Loucy (cell line): Measurements from ENCODE around the gene CRACDL.

ENCODE experiments used
- EZH2phosphoT487 ChIP-seq: fragments of 200-600 bp; IDR thresholded peaks from 2 replicates; pipeline ENCODE4 v1.6.1; 2018; ENCODE audit warnings: antibody characterized with exemption, mild to moderate bottlenecking, moderate library complexity, borderline replicate concordance
- TF ChIP-seq, protein P1 (sequence below): fragments of 200-600 bp; sonication (generic); conservative IDR thresholded peaks from 2 replicates; pipeline ENCODE4 v1.5.1; 2014; ENCODE audit warnings: mild to moderate bottlenecking, antibody characterized with exemption, low read length

DNA sequence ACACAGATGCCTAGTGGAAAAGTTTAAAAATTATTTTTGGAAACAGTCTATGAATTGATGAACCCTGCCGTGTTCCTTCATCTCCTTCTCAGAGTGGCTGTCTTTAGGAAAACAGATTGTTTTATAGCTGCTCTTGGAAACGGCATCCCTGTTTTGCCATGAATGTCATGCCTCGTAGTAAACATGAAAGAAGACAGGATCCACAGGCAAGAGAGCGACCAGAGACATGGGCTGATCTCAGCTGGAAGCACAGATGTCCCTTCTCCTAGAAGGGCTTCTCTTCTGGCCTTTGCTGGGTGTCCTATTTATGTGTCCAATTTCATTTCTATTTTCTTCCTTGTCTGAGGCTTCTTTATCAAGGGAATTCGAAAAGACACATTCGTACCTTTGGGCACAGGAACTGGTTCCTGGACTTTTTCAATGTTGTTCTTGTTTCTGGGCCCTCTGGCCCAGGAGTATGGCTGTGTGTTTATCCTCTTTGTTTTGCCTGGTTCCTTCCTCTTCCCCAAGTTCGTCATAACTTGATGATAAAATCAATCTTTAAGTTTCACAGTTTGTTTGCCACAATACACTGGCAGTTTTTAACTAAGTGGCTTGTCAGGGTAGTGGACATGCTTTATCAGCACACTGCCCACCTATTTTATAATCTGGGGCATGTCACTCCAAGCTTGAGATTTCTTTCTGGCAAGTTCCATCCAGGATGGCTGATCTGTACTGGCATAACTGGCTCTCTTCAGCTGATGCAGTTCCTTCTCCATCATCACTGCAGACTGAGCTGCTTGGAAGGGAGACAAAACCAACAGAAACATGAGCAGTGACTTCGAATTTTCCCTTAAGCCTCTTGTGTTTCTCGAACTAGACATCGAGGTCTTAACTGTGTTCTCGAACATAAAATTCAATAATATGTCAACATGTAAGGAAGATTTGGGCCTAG is 141.9 kb downstream of the CRACDL start:
- TF ChIP-seq, protein P1, sequence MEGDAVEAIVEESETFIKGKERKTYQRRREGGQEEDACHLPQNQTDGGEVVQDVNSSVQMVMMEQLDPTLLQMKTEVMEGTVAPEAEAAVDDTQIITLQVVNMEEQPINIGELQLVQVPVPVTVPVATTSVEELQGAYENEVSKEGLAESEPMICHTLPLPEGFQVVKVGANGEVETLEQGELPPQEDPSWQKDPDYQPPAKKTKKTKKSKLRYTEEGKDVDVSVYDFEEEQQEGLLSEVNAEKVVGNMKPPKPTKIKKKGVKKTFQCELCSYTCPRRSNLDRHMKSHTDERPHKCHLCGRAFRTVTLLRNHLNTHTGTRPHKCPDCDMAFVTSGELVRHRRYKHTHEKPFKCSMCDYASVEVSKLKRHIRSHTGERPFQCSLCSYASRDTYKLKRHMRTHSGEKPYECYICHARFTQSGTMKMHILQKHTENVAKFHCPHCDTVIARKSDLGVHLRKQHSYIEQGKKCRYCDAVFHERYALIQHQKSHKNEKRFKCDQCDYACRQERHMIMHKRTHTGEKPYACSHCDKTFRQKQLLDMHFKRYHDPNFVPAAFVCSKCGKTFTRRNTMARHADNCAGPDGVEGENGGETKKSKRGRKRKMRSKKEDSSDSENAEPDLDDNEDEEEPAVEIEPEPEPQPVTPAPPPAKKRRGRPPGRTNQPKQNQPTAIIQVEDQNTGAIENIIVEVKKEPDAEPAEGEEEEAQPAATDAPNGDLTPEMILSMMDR = no peak
- no peak for TF ChIP-seq EZH2phosphoT487
